NCI-H2227 (cell line): ENCODE results near the gene C21orf91.

Experiments
- DNase-seq: peaks from one replicate; lab custom pipeline; 2025; ENCODE audit not compliant: unreplicated experiment; lab: John Stamatoyannopoulos, UW

The C21orf91 gene

GRCh38 chr21:17798796-17799195, 20.4 kb downstream of the C21orf91 start:
- DNase-seq = no peak

- DNase-seq = no peak
Observed at GRCh38 chr21:17797967-17798366, 21.2 kb downstream of the C21orf91 start.

- no peak for DNase-seq
Observed at GRCh38 chr21:17796503-17796902, 22.7 kb downstream of the C21orf91 start.

GRCh38 chr21:17796037-17796403, 23.1 kb downstream of the C21orf91 start:
- DNase-seq = no peak

GRCh38 chr21:17795146-17796036, 23.8 kb downstream of the C21orf91 start:
- DNase-seq = no peak

GRCh38 chr21:17794518-17795145, 24.5 kb downstream of the C21orf91 start:
- no peak for DNase-seq

- DNase-seq = no peak
Observed at GRCh38 chr21:17793246-17794123, 25.7 kb downstream of the C21orf91 start.

GRCh38 chr21:17789656-17790055, 29.5 kb downstream of the C21orf91 start:
- DNase-seq = no peak

GRCh38 chr21:17789069-17789468, 30.1 kb downstream of the C21orf91 start:
- no peak for DNase-seq

- no peak for DNase-seq
Observed at GRCh38 chr21:17786851-17787181, 32.3 kb downstream of the C21orf91 start.

- DNase-seq = no peak
Observed at GRCh38 chr21:17786071-17786850, 32.9 kb downstream of the C21orf91 start.

GRCh38 chr21:17785403-17785788, 33.8 kb downstream of the C21orf91 start:
- no peak for DNase-seq

- no peak for DNase-seq
Observed at GRCh38 chr21:17784604-17785402, 34.4 kb downstream of the C21orf91 start.

GRCh38 chr21:17784180-17784598, 35.0 kb downstream of the C21orf91 start:
- no peak for DNase-seq

- DNase-seq = no peak
Observed at GRCh38 chr21:17783481-17784179, 35.5 kb downstream of the C21orf91 start.

- no peak for DNase-seq
Observed at GRCh38 chr21:17783003-17783402, 36.2 kb downstream of the C21orf91 start.

- no peak for DNase-seq
Observed at GRCh38 chr21:17782051-17782450, 37.1 kb downstream of the C21orf91 start.

GRCh38 chr21:17781524-17781923, 37.6 kb downstream of the C21orf91 start:
- DNase-seq = no peak

GRCh38 chr21:17780539-17780938, 38.6 kb downstream of the C21orf91 start:
- DNase-seq = no peak
